ENCODE results near the gene KLHL11. TPM values are rescaled to one million over a fixed set of nuclear protein-coding genes. Genes with fewer than 3 reads are reported as not detected.
"Not testable (repeated sequence)": the region's sequence is repeated elsewhere in the genome, so short reads cannot be mapped to it uniquely, and the experiment has no call there.

The KLHL11 gene
- total RNA-seq, 1 experiment from 2014 or later = 14.5 TPM

DNA sequence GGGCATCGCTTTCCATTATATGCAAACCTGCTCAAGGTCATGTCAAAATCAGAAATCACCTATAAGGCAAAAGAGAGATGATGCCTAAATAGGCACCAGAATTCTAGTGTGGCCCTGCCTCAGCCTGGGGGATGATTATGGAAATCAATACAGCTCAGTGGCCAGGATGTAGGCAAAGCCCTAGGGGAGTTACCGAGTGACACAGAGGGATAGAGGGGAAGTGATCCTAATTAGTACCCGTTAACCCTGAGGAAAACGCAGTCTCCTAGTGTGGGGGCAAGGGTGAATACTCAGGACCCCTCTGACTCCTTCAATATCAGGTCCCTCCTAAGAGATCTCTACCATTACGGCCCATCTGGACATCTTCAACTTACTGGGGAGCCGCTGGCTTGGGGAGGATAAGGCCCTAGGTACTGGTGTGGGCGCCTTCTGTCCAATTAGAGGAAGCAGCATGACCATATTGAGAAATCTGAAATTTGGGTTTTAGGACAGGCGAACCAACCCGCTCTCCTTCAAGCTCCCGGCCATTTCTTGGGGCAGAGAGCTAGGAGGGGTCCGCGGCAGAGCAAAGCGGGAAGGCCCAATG, 29.9 kb downstream of the KLHL11 start:
- ChIA-PET CTCF (no interaction called here), POLR2A (ENCODE audit: unreplicated experiment) (interaction anchor here (0.6 kb wide), 1 partner anchor 155 kb away, joined by 5 read pairs; no protein-coding TSS in a partner anchor)
- H3K27ac ChIP-seq = no peak overlapping the region
- peak overlapping the region; percentile 93 for H3K4me2 ChIP-seq
- peak overlapping the region; percentile 100 for H2AFZ ChIP-seq
- 0 out of 2 replicates have a peak, but pooled peaks cover 8% of the 10 kb centered on the region for H3K36me3 ChIP-seq (ENCODE audit: low read depth)
- 0 out of 2 replicates have a peak, but pooled peaks cover 8% of the 10 kb centered on the region for H3K79me2 ChIP-seq (ENCODE audit: low read depth)
- H3K9me3 ChIP-seq (ENCODE audit: insufficient read depth, low read depth) = no peaks in the 10 kb centered on the region
- no peaks in the 10 kb centered on the region for H3K9me2 ChIP-seq (ENCODE audit: insufficient read depth)
- peaks cover 11% of the 10 kb centered on the region for H3K4me1 ChIP-seq (replicated peaks; ENCODE audit: insufficient read depth)
- BruUV-seq (replicated peaks) = no TSS peak
- DNase-seq = no peak
- H3K4me3 ChIP-seq = peak overlapping the region; percentile 93
- intact Hi-C loops (cut with micrococcal nuclease; ENCODE audit: unreplicated experiment) = no loop called here
- H3F3A ChIP-seq (ENCODE audit: insufficient read depth, low read depth) = no peaks in the 10 kb centered on the region
- no peaks in the 10 kb centered on the region for H4K20me1 ChIP-seq (ENCODE audit: insufficient read depth)
- no peak for TF ChIP-seq CTCF (conservative IDR thresholded peaks at IDR 0.05)
- no peak for TF ChIP-seq EZH2 (IDR thresholded peaks at IDR 0.05; ENCODE audit: low read depth)
- H3K27me3 ChIP-seq (ENCODE audit: insufficient read depth, low read depth) = no peaks in the 10 kb centered on the region

- H3K4me3 ChIP-seq; H4K20me1 ChIP-seq (ENCODE audit: insufficient read depth); H3K4me1 ChIP-seq (replicated peaks; ENCODE audit: insufficient read depth); H3K27me3 ChIP-seq (ENCODE audit: insufficient read depth, low read depth); H2AFZ ChIP-seq; H3K4me2 ChIP-seq; H3K9me2 ChIP-seq (ENCODE audit: insufficient read depth); POLR2A ChIA-PET (ENCODE audit: unreplicated experiment); H3K9me3 ChIP-seq (ENCODE audit: insufficient read depth, low read depth); CTCF ChIA-PET; H3K27ac ChIP-seq; H3K79me2 ChIP-seq (ENCODE audit: low read depth); BruUV-seq (replicated peaks); intact Hi-C loops (cut with micrococcal nuclease; ENCODE audit: unreplicated experiment); DNase-seq; H3F3A ChIP-seq (ENCODE audit: insufficient read depth, low read depth): not testable (repeated sequence)
- H3K36me3 ChIP-seq (ENCODE audit: low read depth) = peaks cover 16% of the 10 kb centered on the region
These were observed 35.3 kb downstream of the KLHL11 start for GRCh38 chr17:41829961-41830360.

GRCh38 chr17:41825175-41825845, 39.9 kb downstream of the KLHL11 start:
- Histone ChIP-seq H3K27ac (no peak overlapping the region), H3K9me3 (ENCODE audit: insufficient read depth, low read depth) (no peaks in the 10 kb centered on the region), H3K27me3 (ENCODE audit: insufficient read depth, low read depth) (no peaks in the 10 kb centered on the region), H3K4me3 (no peak overlapping the region), H3K4me2 (no peak overlapping the region), H3K4me1 (replicated peaks; ENCODE audit: insufficient read depth) (no peaks in the 10 kb centered on the region), H3K36me3 (ENCODE audit: low read depth) (peaks cover 9% of the 10 kb centered on the region), H3K79me2 (ENCODE audit: low read depth) (no peaks in the 10 kb centered on the region), H4K20me1 (ENCODE audit: insufficient read depth) (no peaks in the 10 kb centered on the region), H3F3A (ENCODE audit: insufficient read depth, low read depth) (no peaks in the 10 kb centered on the region), H3K9me2 (ENCODE audit: insufficient read depth) (no peaks in the 10 kb centered on the region), H2AFZ (no peak overlapping the region)
- no peak for DNase-seq
- ChIA-PET POLR2A (ENCODE audit: unreplicated experiment) (no interaction called here), CTCF (no interaction called here)
- intact Hi-C loops (cut with micrococcal nuclease; ENCODE audit: unreplicated experiment) = no loop called here
- no TSS peak for BruUV-seq (replicated peaks)
- TF ChIP-seq CTCF (conservative IDR thresholded peaks at IDR 0.05) (no peak), EZH2 (IDR thresholded peaks at IDR 0.05; ENCODE audit: low read depth) (no peak)

Measured in PC-9 (cell line).